Muscle of back (tissue), 13 donors: ENCODE data around the gene AATK. TPM values are rescaled to one million over a fixed set of nuclear protein-coding genes. Genes with fewer than 3 reads are reported as not detected.
A peak's percentile ranks its signal among the peaks of the same experiment; 100 is the strongest.

Experiments used
- DNase-seq, 3 donors: peaks; one replicate each; pipeline versions ENCODE4 v3.0.0 to v3.0.0-alpha.2; 2013
- long read RNA-seq, 9 donors: transcript quantifications; one replicate each; lab custom pipeline, GENCODE V29; 2026
- polyA plus RNA-seq, 10 donors: library from polyadenylated mRNA; unstranded; fragments of 120-200 nt; gene quantifications; one replicate each; pipeline ENCODE4 v1.2.1, GENCODE V29; 2013; ENCODE audit not compliant: insufficient read length in 10 of 10

Gene AATK
- 10 to 100 TPM in 3 of 10 donors, 1 to 10 TPM in 7; 6.9 to 12.0 (median 8.9) TPM for polyA plus RNA-seq
- long read RNA-seq, donor 1, result 0 reads
- long read RNA-seq, donor 2, result 0 reads
- long read RNA-seq, donor 3, result 0 reads
- long read RNA-seq, donor 4, result 0 reads
- long read RNA-seq, donor 5, result 0 reads
- long read RNA-seq, donor 6, result 0 reads
- long read RNA-seq, donor 7, result 0 reads
- long read RNA-seq, donor 8, result 0 reads
- long read RNA-seq, donor 9, result 0 reads

GRCh38 chr17:81166033-81166492, at the start of gene AATK:
Gene AATK, minus strand, starts transcription at chr17:81166221. Its CDS starts 229 bp downstream, at chr17:81165992.
- no peak for DNase-seq

DNA sequence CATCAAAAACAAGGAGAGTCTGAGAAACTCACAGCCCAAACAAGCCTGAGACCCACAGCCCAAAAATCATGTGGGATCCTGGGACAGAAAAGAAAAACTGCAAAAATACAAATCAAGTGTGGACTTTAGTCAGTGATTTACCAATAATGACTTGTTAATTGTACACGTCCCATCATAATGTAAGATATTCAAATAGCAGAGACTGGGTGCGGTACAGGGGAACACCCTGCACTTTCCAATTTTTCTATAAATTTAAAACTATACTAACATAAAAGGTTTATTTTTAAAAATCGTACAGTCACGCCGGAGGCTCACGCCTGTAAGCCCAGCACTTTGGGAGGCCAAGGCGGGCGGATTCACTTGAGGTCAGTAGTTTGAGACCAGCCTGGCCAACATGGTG, 48.0 kb upstream of the AATK start:
- no peak for DNase-seq

DNA sequence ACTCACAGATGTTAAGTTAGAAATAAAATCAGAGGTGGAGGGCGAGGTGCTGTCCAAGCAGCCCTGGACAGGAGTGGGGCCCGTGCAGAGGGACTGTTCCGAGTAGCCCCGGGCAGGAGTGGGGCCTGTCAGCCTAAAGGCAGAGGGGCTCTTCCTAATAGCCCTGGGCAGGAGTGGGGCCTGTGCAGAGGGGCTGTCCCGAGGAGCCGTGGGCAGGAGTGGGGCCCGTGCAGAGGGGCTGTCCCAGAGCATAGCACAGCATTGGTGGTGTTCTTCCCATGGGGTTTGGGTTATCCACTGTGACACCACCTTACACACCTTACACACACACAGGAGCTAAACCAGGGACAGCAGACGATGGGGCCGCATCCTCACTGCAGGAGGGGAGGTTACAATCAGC, 46.3 kb upstream of the AATK start:
- no peak for DNase-seq

DNA sequence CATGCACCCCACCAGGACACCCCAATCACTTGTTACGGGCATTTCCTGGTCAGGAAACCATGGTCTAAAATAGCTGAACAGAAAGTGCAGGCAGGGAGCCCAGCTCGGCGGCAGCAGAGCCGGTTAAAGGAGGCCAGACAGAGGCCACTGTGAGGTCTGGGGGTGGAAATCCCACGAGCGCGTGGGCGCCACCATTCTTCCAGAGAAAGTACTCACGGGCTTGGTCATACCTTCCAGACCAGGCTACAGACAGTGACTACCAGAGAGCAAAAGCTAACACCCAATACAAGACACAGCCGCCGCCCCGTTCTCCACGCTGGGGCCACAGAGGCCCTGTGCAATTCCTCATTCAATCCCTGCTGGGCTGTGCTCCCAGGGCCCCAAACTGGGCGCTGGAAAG, 44.8 kb upstream of the AATK start:
- DNase-seq, result no peak

DNA sequence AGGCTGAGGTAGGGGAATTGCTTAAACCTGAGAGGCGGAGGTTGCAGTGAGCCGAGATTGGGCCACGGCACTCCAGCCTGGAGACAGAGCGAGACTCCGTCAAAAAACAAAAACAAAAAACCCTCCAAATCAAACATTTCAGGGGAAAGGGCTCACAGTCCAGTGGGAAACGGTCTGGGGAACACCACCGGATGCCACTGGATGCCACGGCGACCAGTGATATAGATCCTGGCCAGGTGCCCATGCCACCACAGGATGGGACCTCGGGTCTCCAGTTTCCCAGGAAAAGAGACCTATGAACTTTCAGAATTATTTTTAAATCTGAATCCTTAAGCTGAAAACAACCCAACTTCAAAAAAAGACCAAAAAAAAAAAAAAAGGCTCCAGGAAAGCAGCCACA, 44.4 kb upstream of the AATK start:
- no peak for DNase-seq

- DNase-seq, result no peak
Measured at GRCh38 chr17:81209141-81209540, 43.1 kb upstream of the AATK start.

- no peak for DNase-seq
Measured at GRCh38 chr17:81208651-81209050, 42.6 kb upstream of the AATK start.

DNA sequence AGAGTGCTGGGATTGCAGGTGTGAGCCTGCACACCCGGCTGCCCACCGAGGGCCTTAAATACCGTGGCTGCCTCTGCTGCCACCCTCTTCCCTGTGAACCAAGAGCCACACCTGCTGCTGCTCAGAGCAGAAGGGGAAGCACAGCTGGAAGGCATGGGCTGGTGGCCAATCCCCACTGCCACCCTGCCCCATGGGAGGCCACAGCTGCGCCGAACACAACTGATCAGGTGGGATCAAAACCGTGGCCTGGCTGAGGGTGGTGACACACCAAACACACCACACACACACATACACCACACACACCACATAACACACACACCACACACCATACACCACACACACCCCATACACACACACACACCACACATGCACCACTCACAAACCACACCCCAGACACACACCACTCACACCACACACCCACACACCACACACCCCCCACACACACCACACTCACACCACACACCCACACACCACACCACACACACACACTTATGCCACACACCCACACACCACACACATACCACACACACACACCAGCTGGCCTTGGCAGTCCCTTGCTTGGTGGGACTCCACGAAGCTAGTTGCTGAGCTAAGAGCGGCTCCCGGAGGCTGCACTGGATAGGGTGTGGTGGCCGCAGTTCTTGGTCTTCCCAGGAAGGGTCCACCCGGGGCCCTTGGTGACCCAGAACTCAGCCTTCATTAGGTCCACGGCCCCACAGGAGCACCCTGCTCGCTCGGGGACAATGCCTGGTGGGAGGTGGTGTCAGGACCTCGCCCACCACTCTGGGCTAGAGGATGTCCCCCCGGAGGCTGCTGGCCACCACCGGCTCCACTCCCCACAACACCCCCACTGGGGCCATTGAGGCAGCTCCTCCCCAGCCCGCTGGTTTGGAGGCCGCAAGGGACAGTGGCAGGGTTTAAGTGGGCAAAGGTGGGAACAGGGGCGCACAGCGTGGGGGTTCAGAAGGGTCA, 41.9 kb upstream of the AATK start:
- DNase-seq, result peak in 1 of 3 donors; percentile 10

DNA sequence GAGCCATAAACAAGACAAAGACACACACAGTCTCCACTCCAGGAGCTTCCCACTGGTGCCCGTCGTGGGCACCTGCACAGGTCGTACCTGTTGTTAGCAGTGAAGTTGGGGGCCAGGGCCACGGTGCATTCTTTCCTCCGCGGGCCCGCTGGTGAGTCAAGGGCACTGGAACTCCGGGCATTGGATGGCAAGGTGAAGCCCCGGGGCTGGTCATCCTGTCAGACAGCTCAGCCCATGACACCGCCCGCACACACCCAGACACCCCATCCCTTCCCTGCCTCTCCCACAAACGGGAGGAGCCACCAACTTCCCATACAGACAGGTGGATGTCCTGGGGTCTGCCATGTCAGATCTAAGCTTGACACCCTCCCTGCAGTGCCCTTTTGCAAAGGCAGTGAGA, 40.6 kb upstream of the AATK start:
- no peak for DNase-seq

DNA sequence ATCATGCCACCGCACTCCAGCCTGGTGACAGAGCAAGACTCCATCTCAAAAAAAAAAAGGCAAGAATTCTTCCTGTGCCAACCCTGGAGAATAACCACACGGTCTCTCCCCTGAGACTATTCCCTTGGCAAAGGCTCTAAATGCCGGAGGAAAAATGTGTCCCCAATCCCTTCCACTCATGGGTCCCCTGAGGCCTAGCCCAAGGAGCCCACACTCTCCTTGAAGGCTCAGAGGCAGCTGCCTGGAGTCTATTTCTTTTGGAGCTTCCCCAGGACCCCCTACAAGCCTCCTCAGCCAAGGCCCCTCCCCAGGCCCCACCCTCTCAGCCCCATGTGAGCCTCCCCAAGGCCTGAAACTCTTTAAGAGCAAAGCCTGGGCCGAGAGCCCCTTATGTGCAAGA, 40.1 kb upstream of the AATK start:
- DNase-seq, result no peak

DNA sequence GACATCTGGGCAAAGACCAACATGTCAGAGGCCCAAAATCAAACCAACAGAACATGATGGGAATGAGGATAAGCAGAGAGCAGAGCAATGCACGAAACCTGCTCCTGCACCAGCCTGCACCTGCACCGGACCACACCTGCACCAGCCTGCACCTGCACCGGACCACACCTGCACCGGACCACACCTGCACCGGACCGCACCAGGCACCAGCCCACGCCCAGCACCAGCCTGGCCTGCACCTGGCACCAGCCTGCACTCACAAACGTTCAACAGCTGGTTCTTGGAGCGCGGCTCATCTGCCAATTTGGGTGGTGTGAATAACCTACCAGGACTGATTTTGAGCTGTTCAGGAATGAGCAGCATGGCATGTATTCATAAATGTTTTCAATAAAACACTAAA, 38.6 kb upstream of the AATK start:
- no peak for DNase-seq

- no peak for DNase-seq
Measured at GRCh38 chr17:81203136-81203535, 37.1 kb upstream of the AATK start.

GRCh38 chr17:81202318-81202717, 36.3 kb upstream of the AATK start:
- no peak for DNase-seq

GRCh38 chr17:81200695-81201580, 34.9 kb upstream of the AATK start:
- DNase-seq, result peak in 2 of 3 donors; percentile 66 to 79

DNA sequence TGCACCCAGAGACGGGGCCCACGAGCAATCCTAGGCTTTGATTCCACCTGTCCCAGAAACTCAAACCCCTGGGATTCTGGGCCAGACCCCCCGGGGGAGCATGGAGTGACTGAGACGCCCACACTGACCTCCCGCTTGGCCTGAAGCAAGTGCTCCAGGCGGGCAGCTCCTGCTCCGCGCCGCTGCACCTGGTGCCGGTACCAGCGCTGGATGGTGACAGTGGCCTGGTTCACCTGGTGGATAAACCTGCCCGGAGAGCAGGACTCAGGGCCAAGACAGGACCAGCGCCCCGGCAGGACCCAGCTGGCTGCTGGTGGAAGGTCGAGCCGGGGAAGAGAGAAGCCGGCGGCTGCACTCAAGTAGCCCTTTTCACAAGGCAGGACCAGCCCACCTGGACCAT, 34.2 kb upstream of the AATK start:
- no peak for DNase-seq

- DNase-seq, result no peak
Measured at GRCh38 chr17:81199482-81199830, 33.4 kb upstream of the AATK start.

GRCh38 chr17:81198826-81199481, 32.9 kb upstream of the AATK start:
- DNase-seq, result no peak

- DNase-seq, result no peak
Measured at GRCh38 chr17:81197831-81198490, 31.9 kb upstream of the AATK start.

DNA sequence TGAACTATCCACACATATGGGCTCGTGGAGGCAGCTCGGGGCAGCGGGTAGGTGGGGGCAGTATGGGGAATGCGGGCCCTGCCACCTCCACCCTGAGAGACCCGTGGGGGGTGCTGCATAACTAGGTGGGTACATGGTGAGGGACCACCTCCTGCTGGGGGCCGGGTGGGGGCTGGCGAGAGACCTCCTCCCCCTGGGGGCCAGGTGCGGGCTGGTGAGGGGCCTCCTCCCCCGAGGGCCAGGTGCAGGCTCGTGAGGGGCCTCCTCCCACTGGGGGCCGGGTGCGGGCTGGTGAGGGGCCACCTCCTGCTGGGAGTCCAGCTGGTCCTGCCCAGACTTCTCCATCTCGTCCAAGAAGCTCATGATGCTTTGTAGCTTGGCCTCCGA, 31.4 kb upstream of the AATK start:
- DNase-seq, result no peak

- DNase-seq, result no peak
Measured at GRCh38 chr17:81196505-81197408, 30.7 kb upstream of the AATK start.
